K562 (cell line): ENCODE data around the gene PNMT.

Experiments
- CXXC5 ChIP-seq: fragments of 250-450 bp; sonication (Bioruptor Pico); IDR thresholded peaks from 2 replicates; pipeline ENCODE4 v1.8.0; 2022; ENCODE audit warnings: inconsistent platforms, mild to moderate bottlenecking, moderate library complexity
- KDM1A ChIP-seq, 2 experiments: fragments of 450-650 bp; IDR thresholded peaks; 2 replicates each; pipeline ENCODE4 v1.6.1; 2016; ENCODE audit warnings: mild to moderate bottlenecking in 2 of 2
- NRF1 ChIP-seq, 2 experiments: fragments of 450-650 bp; IDR thresholded peaks in 1 of 2; conservative IDR thresholded peaks in 1 of 2; 2 replicates each; pipeline ENCODE4 v1.6.1; 2014; ENCODE audit warnings: mild to moderate bottlenecking in 2 of 2
- POLR2A ChIP-seq: fragments of 450-650 bp; conservative IDR thresholded peaks from 2 replicates; pipeline ENCODE4 v1.6.1; 2016
- POU5F1 ChIP-seq: fragments of 150-350 bp; IDR thresholded peaks from 2 replicates; pipeline ENCODE4 v1.6.1; 2014; ENCODE audit warnings: borderline replicate concordance, low read length, low read depth, mild to moderate bottlenecking; ENCODE audit not compliant: partially characterized antibody
- SOX6 ChIP-seq: fragments of 450-650 bp; IDR thresholded peaks from 2 replicates; pipeline ENCODE4 v1.6.1; 2014; ENCODE audit warnings: mild to moderate bottlenecking
- TF ChIP-seq, protein P1 (sequence below): fragments of 250-450 bp; sonication (Bioruptor Pico); IDR thresholded peaks from 2 replicates; pipeline ENCODE4 v1.5.0; 2021
- TF ChIP-seq, protein P2 (sequence below), 3 experiments: IDR thresholded peaks in 2 of 3; conservative IDR thresholded peaks in 1 of 3; 2 replicates each; pipeline ENCODE4 v1.5.1; 2011 to 2012; ENCODE audit warnings: low read length in 3 of 3, mild to moderate bottlenecking in 3 of 3, control low read depth in 2 of 3, improper control_type of control experiment in 1 of 3, inconsistent platforms in 1 of 3, low read depth in 1 of 3, mixed read lengths in 1 of 3, moderate library complexity in 1 of 3; ENCODE audit not compliant: insufficient read depth in 2 of 3
- TF ChIP-seq, protein P3 (sequence below): sonication (generic); formaldehyde crosslinking; IDR thresholded peaks from 2 replicates; pipeline ENCODE4 v1.4.0; 2020; ENCODE audit warnings: mild to moderate bottlenecking, missing genetic modification reagents
- TF ChIP-seq, protein P4 (sequence below): fragments of 250-450 bp; sonication (Bioruptor Pico); IDR thresholded peaks from 2 replicates; pipeline ENCODE4 v1.8.0; 2021; ENCODE audit warnings: borderline replicate concordance, mild to moderate bottlenecking, moderate library complexity; ENCODE audit not compliant: poor library complexity, severe bottlenecking

DNA sequence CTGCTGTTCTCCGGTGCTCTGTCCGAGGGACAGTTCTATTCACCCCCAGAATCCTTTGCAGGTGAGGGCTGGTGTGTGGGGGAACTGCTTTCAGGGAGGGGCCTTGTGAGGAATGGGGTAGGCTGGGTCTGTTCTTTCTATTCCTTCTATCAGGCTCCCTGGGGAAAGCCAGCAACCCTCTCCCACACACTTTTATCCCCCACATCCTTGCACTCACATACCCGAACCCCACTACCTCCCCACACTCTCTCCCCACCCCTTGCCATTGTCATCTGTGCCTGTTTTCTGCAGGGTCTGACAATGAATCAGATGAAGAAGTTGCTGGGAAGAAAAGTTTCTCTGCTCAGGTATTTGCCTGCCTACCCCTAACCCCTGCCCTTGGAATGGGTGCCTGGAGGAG is 9.5 kb upstream of the PNMT start:
- TF ChIP-seq POU5F1, result no peak
- TF ChIP-seq, protein P1, sequence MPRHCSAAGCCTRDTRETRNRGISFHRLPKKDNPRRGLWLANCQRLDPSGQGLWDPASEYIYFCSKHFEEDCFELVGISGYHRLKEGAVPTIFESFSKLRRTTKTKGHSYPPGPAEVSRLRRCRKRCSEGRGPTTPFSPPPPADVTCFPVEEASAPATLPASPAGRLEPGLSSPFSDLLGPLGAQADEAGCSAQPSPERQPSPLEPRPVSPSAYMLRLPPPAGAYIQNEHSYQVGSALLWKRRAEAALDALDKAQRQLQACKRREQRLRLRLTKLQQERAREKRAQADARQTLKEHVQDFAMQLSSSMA, result no peak
- no peak for TF ChIP-seq NRF1 (conservative IDR thresholded peaks at IDR 0.05 in 1 of 2, IDR thresholded peaks at IDR 0.05 in 1 of 2)
- TF ChIP-seq, protein P2, sequence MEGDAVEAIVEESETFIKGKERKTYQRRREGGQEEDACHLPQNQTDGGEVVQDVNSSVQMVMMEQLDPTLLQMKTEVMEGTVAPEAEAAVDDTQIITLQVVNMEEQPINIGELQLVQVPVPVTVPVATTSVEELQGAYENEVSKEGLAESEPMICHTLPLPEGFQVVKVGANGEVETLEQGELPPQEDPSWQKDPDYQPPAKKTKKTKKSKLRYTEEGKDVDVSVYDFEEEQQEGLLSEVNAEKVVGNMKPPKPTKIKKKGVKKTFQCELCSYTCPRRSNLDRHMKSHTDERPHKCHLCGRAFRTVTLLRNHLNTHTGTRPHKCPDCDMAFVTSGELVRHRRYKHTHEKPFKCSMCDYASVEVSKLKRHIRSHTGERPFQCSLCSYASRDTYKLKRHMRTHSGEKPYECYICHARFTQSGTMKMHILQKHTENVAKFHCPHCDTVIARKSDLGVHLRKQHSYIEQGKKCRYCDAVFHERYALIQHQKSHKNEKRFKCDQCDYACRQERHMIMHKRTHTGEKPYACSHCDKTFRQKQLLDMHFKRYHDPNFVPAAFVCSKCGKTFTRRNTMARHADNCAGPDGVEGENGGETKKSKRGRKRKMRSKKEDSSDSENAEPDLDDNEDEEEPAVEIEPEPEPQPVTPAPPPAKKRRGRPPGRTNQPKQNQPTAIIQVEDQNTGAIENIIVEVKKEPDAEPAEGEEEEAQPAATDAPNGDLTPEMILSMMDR (IDR thresholded peaks at IDR 0.05 in 2 of 3, conservative IDR thresholded peaks at IDR 0.05 in 1 of 3; ENCODE audit: insufficient read depth in 2 of 3, low read depth in 1 of 3, low read length in 3 of 3), result no peak
- TF ChIP-seq CXXC5 (CRISPR knock-in tag), result no peak
- TF ChIP-seq, protein P3, sequence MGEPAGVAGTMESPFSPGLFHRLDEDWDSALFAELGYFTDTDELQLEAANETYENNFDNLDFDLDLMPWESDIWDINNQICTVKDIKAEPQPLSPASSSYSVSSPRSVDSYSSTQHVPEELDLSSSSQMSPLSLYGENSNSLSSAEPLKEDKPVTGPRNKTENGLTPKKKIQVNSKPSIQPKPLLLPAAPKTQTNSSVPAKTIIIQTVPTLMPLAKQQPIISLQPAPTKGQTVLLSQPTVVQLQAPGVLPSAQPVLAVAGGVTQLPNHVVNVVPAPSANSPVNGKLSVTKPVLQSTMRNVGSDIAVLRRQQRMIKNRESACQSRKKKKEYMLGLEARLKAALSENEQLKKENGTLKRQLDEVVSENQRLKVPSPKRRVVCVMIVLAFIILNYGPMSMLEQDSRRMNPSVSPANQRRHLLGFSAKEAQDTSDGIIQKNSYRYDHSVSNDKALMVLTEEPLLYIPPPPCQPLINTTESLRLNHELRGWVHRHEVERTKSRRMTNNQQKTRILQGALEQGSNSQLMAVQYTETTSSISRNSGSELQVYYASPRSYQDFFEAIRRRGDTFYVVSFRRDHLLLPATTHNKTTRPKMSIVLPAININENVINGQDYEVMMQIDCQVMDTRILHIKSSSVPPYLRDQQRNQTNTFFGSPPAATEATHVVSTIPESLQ, result no peak
- TF ChIP-seq KDM1A (IDR thresholded peaks at IDR 0.05), result no peak
- TF ChIP-seq, protein P4, sequence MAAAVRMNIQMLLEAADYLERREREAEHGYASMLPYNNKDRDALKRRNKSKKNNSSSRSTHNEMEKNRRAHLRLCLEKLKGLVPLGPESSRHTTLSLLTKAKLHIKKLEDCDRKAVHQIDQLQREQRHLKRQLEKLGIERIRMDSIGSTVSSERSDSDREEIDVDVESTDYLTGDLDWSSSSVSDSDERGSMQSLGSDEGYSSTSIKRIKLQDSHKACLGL, result no peak
- TF ChIP-seq POLR2A, result no peak
- no peak for TF ChIP-seq SOX6
